Endothelial cell of umbilical vein (primary cell): ENCODE data around the gene ARRDC1. TPM values are rescaled to one million over a fixed set of nuclear protein-coding genes. Genes with fewer than 3 reads are reported as not detected.

ENCODE experiments used
- BruUV-seq: library from RNA; stranded (reverse); fragments of 400-500 nt; replicated peaks from 2 replicates; lab custom pipeline; 2021; lab: Mats Ljungman, UMichigan
- CTCF ChIA-PET: fragments of 300-600, 350-600 bp; sonication (Branson Sonifier 250); formaldehyde crosslinking; loops from one replicate; lab custom pipeline; 2021; ENCODE audit warnings: antibody characterized with exemption, inconsistent platforms; lab: Charles Lee
- POLR2A ChIA-PET: fragments of 300-600, 350-600 bp; sonication (Branson Sonifier 250); formaldehyde crosslinking; loops from one replicate; lab custom pipeline; 2021; ENCODE audit warnings: antibody characterized with exemption, inconsistent platforms; lab: Charles Lee
- DNase-seq: peaks from one replicate; pipeline ENCODE4 v3.0.0-alpha.2; 2011; ENCODE audit warnings: low read depth, low spot score
- FAIRE-seq: peaks from 2 replicates; lab custom pipeline; 2011; peaks lifted over from hg19 to GRCh38; lab: Jason Lieb, UNC
- H2AFZ ChIP-seq: 2 replicates; pipeline ENCODE4 v1.6.0; 2012; ENCODE audit warnings: low read depth, low read length, control low read depth, inconsistent platforms
- H3K27ac ChIP-seq: 2 replicates; pipeline ENCODE4 v1.5.1; 2011; ENCODE audit warnings: low read depth, mild to moderate bottlenecking, control low read depth, low read length, moderate library complexity; ENCODE audit not compliant: insufficient read depth
- H3K27me3 ChIP-seq, 2 experiments: 2 replicates each; pipeline versions ENCODE4 v1.6.0 to v1.6.1; 2011; ENCODE audit warnings: low read length in 2 of 2, mixed read lengths in 1 of 2; ENCODE audit not compliant: control insufficient read depth in 2 of 2, insufficient read depth in 2 of 2
- H3K36me3 ChIP-seq, 2 experiments: 2 replicates in 1 of 2; 3 replicates in 1 of 2; pipeline ENCODE4 v1.5.1; 2011; ENCODE audit warnings: low read length in 2 of 2, mild to moderate bottlenecking in 1 of 2, moderate library complexity in 1 of 2; ENCODE audit not compliant: control insufficient read depth in 2 of 2, insufficient read depth in 2 of 2; ENCODE audit errors: extremely low read depth in 1 of 2
- H3K4me1 ChIP-seq: 3 replicates; pipeline ENCODE4 v1.5.1; 2011; ENCODE audit warnings: mild to moderate bottlenecking, low read length; ENCODE audit not compliant: control insufficient read depth, insufficient read depth; ENCODE audit errors: extremely low read depth
- H3K4me2 ChIP-seq: 2 replicates; pipeline ENCODE4 v1.6.1; 2011; ENCODE audit warnings: low read length, control low read depth, mixed read lengths; ENCODE audit not compliant: insufficient read depth
- H3K4me3 ChIP-seq, 3 experiments: fragments of 200-600 bp in 1 of 3; sonication (generic), shearing (Covaris generic) in 1 of 3; replicated peaks in 1 of 3; 2 replicates each; pipeline ENCODE4 v1.5.1; 2011 to 2016; ENCODE audit warnings: control low read depth in 3 of 3, low read length in 3 of 3, mild to moderate bottlenecking in 2 of 3, inconsistent platforms in 1 of 3, low read depth in 1 of 3, moderate library complexity in 1 of 3; ENCODE audit not compliant: insufficient read depth in 1 of 3
- H3K79me2 ChIP-seq: 2 replicates; pipeline ENCODE4 v1.6.0; 2012; ENCODE audit warnings: low read length, inconsistent platforms; ENCODE audit not compliant: control insufficient read depth, insufficient read depth
- H3K9ac ChIP-seq: replicated peaks from 2 replicates; pipeline ENCODE3; 2011; ENCODE audit warnings: low read length, control low read depth; ENCODE audit not compliant: insufficient read depth; ENCODE audit errors: extremely low read depth
- H3K9me1 ChIP-seq: replicated peaks from 3 replicates; pipeline ENCODE4 v1.6.0; 2011; ENCODE audit warnings: mild to moderate bottlenecking, low read length; ENCODE audit not compliant: control insufficient read depth, insufficient read depth; ENCODE audit errors: extremely low read depth
- H3K9me3 ChIP-seq: replicated peaks from 2 replicates; pipeline ENCODE4 v1.5.1; 2012; ENCODE audit warnings: low read length, inconsistent platforms; ENCODE audit not compliant: control insufficient read depth, insufficient read depth
- H4K20me1 ChIP-seq: replicated peaks from 2 replicates; pipeline ENCODE3; 2011; ENCODE audit warnings: mild to moderate bottlenecking, low read length; ENCODE audit not compliant: control insufficient read depth, insufficient read depth; ENCODE audit errors: extremely low read depth
- CTCF ChIP-seq, 2 donors: IDR thresholded peaks; 1 replicate in 1 of 2; 2 replicates in 1 of 2; pipeline ENCODE4 v1.5.1; 2011; ENCODE audit warnings: low read length in 2 of 2, mild to moderate bottlenecking in 2 of 2, moderate library complexity in 2 of 2, control low read depth in 1 of 2, inconsistent platforms in 1 of 2, low read depth in 1 of 2; ENCODE audit not compliant: insufficient read depth in 1 of 2; ENCODE audit errors: extremely low read depth in 1 of 2
- FOS ChIP-seq: IDR thresholded peaks from 2 replicates; pipeline ENCODE4 v1.6.1; 2011; ENCODE audit warnings: mild to moderate bottlenecking, low read length, moderate library complexity, borderline replicate concordance; ENCODE audit not compliant: insufficient read depth
- MAX ChIP-seq: IDR thresholded peaks from 2 replicates; pipeline ENCODE4 v1.6.1; 2011; ENCODE audit not compliant: insufficient read depth, insufficient read length
- MYC ChIP-seq: IDR thresholded peaks from one replicate; pipeline ENCODE4 v1.6.1; 2011; ENCODE audit warnings: mild to moderate bottlenecking, low read depth, low read length
- dilution Hi-C: fragments of 300-500 bp; cut with MboI; formaldehyde crosslinking; loops from one replicate; pipeline ENCODE4 v1.15.0; 2019; ENCODE audit warnings: low sequenced_read_pairs; ENCODE audit not compliant: extremely low pct_ligation_motif_present
- intact Hi-C: fragments of 100-400 bp; cut with micrococcal nuclease; formaldehyde crosslinking; loops from one replicate; pipeline ENCODE4 v1.10.0; 2022
- polyA plus RNA-seq, 4 experiments: library from polyadenylated mRNA; depleted of rRNA in 3 of 4; stranded (reverse) in 3 of 4; unstranded in 1 of 4; fragments of >200 nt; gene quantifications; 2 replicates each; pipeline versions ENCODE4 v1.2.1 to v1.2.3, GENCODE V29; 2011 to 2012; ENCODE audit warnings: missing spikeins in 1 of 4
- small RNA-seq: library from RNA; depleted of rRNA; stranded (forward); fragments of <200 nt; gene quantifications from one replicate; pipeline ENCODE3, GENCODE V24; 2012; ENCODE audit warnings: low replicate concordance, low read depth; ENCODE audit not compliant: insufficient read depth, insufficient read length
- total RNA-seq: library from RNA; stranded (reverse); gene quantifications from 2 replicates; pipeline ENCODE4 v1.2.3, GENCODE V29; 2021

The ARRDC1 gene
- total and polyA plus RNA-seq, 2 donors (not counting 3 experiments of a cell fraction or from before 2014, with no cell fraction given): 22.5 to 51.0 TPM

- Histone ChIP-seq H3K27ac (no peak overlapping the region), H3K27me3 (no peaks in the 10 kb centered on the region), H3K4me3 (no peak overlapping the region), H3K9ac (no peak overlapping the region), H3K4me2 (no peak overlapping the region), H3K36me3 (peaks cover 0 to 3% of the 10 kb centered on the region in 2 experiments), H3K9me3 (no peaks in the 10 kb centered on the region), H2AFZ (no peak overlapping the region), H3K9me1 (no peaks in the 10 kb centered on the region), H4K20me1 (no peaks in the 10 kb centered on the region), H3K4me1 (peaks cover 13% of the 10 kb centered on the region), H3K79me2 (peaks cover 74% of the 10 kb centered on the region)
- FAIRE-seq: no peak
- ChIA-PET POLR2A (no interaction called here), CTCF (interaction anchor here (0.7 to 1.3 kb wide), 4 partner anchors 8 to 44 kb away, joined by 3 read pairs; no protein-coding TSS in a partner anchor)
- BruUV-seq: no TSS peak
- TF ChIP-seq MYC (no peak), MAX (no peak), FOS (no peak), CTCF (IDR thresholded peaks at IDR 0.05; ENCODE audit: extremely low read depth in 1 of 2, insufficient read depth in 1 of 2, low read depth in 1 of 2, low read length in 2 of 2) (no peak)
- dilution Hi-C loops: no loop called here
- intact Hi-C loops: no loop called here
- DNase-seq: no peak
Observed at GRCh38 chr9:137664676-137665075, 59.2 kb downstream of the ARRDC1 start.

Small RNA genes within 50 kb of the gene (small RNA-seq; reads per million reads assigned to genes)
- gene RF00017: not detected

Other genes with a start within 250 kb of the ARRDC1 start
- 26.6 and 30.3 TPM in 2 replicates for gene EXD3, start 182.5 kb upstream of the ARRDC1 start, total RNA-seq
- gene EXD3, start 182.5 kb upstream of the ARRDC1 start, polyA plus RNA-seq: 17.7 and 24.7 TPM in 2 replicates
- gene NOXA1, start 182.3 kb upstream of the ARRDC1 start, total RNA-seq: 0.91 and 1.3 TPM in 2 replicates
- 0.40 and 0.51 TPM in 2 replicates for gene NOXA1, start 182.3 kb upstream of the ARRDC1 start, polyA plus RNA-seq
- gene ENTPD8, start 164.3 kb upstream of the ARRDC1 start, total RNA-seq: 0.42 and 0.51 TPM in 2 replicates
- gene ENTPD8, start 164.3 kb upstream of the ARRDC1 start, polyA plus RNA-seq: 0.44 and 0.45 TPM in 2 replicates
- gene NSMF, start 146.4 kb upstream of the ARRDC1 start, total RNA-seq: 43.3 and 45.4 TPM in 2 replicates
- 53.7 and 66.9 TPM in 2 replicates for gene NSMF, start 146.4 kb upstream of the ARRDC1 start, polyA plus RNA-seq
- gene PNPLA7, start 55.3 kb upstream of the ARRDC1 start, total RNA-seq: 1.9 TPM in 2 replicates
- 1.0 and 1.2 TPM in 2 replicates for gene PNPLA7, start 55.3 kb upstream of the ARRDC1 start, polyA plus RNA-seq
- gene MRPL41, start 53.8 kb upstream of the ARRDC1 start, total RNA-seq: 50.7 and 53.3 TPM in 2 replicates
- 50.4 and 90.1 TPM in 2 replicates for gene MRPL41, start 53.8 kb upstream of the ARRDC1 start, polyA plus RNA-seq
- 43.2 TPM in 2 replicates for gene DPH7, start 26.8 kb upstream of the ARRDC1 start, total RNA-seq
- 40.8 and 41.8 TPM in 2 replicates for gene DPH7, start 26.8 kb upstream of the ARRDC1 start, polyA plus RNA-seq
- 32.6 and 35.4 TPM in 2 replicates for gene ZMYND19, start 15.2 kb upstream of the ARRDC1 start, total RNA-seq
- 22.3 and 22.8 TPM in 2 replicates for gene ZMYND19, start 15.2 kb upstream of the ARRDC1 start, polyA plus RNA-seq
- 103 and 104 TPM in 2 replicates for gene EHMT1, start 13.3 kb downstream of the ARRDC1 start, total RNA-seq
- 48.2 and 56.1 TPM in 2 replicates for gene EHMT1, start 13.3 kb downstream of the ARRDC1 start, polyA plus RNA-seq